OCI-LY3 (cell line): Measurements from ENCODE around the gene UBE4A.

Source experiments
- EZH2phosphoT487 ChIP-seq: fragments of 200-600 bp; shearing (Covaris generic); IDR thresholded peaks from 2 replicates; pipeline ENCODE4 v1.6.1; 2018; ENCODE audit warnings: antibody characterized with exemption, mixed run types, low read depth
- TF ChIP-seq, protein P1 (sequence below): fragments of 200-600, 300-600 bp; sonication (generic); IDR thresholded peaks from 2 replicates; pipeline ENCODE4 v1.5.1; 2014; ENCODE audit warnings: antibody characterized with exemption, low read length, low read depth

GRCh38 chr11:118418766-118419165 lies 59.4 kb downstream of the UBE4A start:
- TF ChIP-seq, protein P1, sequence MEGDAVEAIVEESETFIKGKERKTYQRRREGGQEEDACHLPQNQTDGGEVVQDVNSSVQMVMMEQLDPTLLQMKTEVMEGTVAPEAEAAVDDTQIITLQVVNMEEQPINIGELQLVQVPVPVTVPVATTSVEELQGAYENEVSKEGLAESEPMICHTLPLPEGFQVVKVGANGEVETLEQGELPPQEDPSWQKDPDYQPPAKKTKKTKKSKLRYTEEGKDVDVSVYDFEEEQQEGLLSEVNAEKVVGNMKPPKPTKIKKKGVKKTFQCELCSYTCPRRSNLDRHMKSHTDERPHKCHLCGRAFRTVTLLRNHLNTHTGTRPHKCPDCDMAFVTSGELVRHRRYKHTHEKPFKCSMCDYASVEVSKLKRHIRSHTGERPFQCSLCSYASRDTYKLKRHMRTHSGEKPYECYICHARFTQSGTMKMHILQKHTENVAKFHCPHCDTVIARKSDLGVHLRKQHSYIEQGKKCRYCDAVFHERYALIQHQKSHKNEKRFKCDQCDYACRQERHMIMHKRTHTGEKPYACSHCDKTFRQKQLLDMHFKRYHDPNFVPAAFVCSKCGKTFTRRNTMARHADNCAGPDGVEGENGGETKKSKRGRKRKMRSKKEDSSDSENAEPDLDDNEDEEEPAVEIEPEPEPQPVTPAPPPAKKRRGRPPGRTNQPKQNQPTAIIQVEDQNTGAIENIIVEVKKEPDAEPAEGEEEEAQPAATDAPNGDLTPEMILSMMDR, result no peak
- no peak for TF ChIP-seq EZH2phosphoT487
